Stimulated activated CD4-positive, alpha-beta T cell treated with anti-CD3 and anti-CD28 coated beads, TNF-alpha, amount 100 ng/mL, for 4 hours (primary cell): ENCODE data around the gene SHISA7.

Experiments used
- DNase-seq, 3 experiments: peaks; one replicate each; pipeline ENCODE4 v3.0.0-alpha.2; 2020; ENCODE audit warnings: low read depth in 3 of 3

SHISA7 gene

DNA sequence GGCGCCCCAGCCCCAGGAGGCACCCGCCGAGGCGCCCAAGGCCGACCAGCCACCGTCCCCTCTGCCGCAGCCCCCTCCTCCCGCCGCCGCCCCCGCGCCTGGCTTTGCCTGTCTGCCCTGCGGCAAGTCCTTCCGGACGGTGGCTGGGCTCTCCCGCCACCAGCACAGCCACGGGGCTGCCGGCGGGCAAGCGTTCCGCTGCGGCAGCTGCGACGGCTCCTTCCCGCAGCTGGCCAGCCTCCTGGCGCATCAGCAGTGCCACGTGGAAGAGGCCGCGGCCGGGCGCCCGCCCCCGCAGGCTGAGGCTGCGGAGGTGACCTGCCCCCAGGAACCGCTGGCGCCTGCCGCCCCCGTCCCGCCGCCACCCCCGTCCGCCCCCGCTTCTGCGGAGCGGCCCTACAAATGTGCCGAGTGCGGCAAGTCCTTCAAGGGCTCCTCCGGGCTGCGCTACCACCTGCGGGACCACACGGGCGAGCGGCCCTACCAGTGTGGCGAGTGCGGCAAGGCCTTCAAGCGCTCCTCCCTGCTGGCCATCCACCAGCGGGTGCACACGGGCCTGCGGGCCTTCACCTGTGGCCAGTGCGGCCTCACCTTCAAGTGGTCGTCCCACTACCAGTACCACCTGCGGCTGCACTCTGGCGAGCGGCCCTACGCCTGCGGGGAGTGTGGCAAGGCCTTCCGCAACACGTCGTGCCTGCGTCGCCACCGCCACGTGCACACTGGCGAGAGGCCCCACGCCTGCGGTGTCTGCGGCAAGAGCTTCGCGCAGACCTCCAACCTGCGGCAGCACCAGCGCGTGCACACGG is 39.3 kb upstream of the SHISA7 start:
- DNase-seq: no peak

DNA sequence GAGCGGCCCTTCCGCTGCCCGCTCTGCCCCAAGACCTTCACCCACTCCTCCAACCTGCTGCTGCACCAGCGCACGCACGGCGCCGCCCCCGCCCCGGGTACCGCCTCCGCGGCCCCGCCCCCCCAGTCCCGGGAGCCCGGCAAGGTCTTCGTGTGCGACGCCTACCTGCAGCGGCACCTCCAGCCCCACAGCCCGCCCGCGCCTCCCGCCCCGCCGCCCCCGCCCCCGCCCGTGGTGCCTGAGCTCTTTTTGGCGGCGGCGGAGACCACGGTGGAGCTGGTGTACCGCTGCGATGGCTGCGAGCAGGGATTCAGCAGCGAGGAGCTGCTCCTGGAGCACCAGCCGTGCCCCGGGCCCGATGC is 38.7 kb upstream of the SHISA7 start:
- no peak for DNase-seq

DNA sequence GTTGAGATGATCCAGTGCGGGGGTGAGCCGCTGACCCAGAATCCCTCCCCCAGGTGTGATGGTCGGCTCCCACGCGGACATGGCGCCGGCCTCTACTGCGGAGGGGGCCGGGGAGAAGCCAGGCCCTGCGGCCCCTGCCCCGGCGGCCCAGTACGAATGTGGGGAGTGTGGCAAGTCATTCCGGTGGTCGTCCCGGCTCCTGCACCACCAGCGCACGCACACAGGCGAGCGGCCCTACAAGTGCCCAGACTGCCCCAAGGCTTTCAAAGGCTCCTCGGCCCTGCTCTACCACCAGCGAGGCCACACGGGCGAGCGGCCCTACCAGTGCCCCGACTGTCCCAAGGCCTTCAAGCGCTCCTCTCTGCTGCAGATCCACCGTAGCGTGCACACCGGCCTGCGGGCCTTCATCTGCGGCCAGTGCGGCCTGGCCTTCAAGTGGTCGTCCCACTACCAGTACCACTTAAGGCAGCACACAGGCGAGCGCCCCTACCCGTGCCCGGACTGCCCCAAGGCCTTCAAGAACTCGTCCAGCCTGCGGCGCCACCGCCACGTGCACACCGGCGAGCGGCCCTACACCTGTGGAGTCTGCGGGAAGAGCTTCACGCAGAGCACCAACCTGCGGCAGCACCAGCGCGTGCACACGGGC is 38.2 kb upstream of the SHISA7 start:
- no peak for DNase-seq

DNA sequence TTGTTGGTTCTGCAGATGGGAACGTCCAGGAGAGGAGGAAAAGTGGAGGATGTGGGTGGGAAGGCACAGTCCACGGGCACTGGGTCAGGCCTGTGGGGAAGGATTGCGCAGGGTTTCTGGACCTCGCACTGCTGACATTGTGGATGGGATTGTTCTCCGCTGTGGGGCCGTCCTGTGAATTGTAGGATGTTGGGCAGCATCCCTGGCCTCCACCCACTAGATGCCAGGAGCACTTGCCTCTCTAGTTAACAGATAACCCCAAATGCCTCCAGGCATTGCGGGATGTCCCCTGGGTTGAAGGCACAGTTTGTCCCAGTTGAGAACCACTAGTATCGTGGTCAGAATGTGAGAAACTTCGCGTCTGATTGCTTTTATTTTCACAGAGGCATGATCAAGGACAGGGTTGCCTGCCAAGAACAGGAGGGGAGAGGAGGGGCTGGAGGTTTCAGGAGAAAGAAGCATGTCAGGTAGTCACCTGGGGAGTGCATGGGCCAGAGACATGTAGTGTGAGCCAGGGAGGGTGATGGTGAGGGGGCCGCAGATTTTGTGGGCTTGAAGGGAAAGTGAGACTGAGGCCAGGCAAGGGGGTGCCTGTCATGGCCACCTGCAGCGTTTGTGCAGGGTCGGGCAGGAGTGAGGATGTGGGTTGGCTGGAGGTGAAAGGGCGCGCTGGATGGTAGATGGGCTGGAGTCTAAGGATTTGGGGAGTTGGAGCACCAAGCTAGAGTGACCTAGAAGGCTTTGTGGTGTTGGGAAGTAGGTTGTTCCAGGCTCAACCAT is 36.5 kb upstream of the SHISA7 start:
- DNase-seq: no peak

DNA sequence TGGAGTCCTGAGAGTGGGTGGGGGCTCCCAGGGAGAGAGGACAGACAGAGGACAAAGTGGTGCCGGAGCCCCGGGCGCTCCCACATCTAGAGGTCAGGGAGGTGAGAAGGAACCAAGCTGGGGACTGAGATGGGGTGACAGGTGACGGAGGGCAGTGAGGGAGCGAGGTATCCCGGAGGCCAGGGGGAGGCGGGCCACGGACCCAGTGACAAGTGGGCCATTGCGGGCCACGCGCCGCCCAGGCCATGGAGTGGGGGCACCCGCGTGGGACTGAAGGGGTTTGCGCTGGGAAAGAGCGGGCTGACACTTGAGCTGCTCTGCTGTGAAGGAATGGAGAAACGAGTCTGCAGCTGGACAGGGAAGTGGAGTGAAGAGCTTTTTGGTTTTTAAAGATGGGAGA is 35.9 kb upstream of the SHISA7 start:
- no peak for DNase-seq

DNA sequence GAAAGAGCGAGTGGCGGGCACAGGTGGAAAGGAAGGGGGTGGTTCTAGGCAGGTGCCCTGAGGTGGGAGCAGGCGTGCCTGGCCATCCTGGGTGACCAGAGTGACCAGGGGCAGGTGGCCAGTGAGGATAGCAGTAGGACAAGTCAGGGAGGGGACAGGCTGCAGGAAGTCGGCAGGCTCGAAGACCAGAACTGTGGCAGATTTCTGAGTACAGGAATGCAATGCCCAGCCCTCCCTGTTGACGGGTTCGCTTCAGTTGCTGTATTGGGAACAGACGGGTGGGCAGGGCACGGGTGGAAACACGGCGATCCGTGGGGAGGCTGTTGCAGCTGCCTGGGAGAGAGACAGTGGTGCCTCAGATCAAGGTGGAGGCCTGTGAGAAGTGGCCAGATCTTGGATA is 35.3 kb upstream of the SHISA7 start:
- no peak for DNase-seq

DNA sequence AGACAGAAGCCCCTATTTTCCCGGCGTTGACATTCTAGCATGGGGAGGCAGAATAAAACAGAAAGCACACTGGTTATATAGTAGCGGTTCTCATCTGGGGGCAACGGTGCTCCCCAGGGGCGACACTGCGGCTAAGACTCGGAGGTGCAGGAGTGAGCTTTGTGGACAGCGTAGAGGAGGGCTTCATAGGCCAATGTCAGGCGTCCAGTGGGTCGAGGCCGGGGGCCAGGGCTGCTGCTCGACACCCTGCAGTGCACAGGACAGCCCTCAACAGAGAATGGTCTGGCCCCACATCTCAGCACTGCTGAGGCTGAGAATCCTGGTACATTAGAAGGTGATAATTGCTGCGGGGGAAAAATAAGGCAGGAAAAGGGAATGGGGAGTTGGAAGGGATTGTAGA is 34.8 kb upstream of the SHISA7 start:
- DNase-seq: no peak

DNA sequence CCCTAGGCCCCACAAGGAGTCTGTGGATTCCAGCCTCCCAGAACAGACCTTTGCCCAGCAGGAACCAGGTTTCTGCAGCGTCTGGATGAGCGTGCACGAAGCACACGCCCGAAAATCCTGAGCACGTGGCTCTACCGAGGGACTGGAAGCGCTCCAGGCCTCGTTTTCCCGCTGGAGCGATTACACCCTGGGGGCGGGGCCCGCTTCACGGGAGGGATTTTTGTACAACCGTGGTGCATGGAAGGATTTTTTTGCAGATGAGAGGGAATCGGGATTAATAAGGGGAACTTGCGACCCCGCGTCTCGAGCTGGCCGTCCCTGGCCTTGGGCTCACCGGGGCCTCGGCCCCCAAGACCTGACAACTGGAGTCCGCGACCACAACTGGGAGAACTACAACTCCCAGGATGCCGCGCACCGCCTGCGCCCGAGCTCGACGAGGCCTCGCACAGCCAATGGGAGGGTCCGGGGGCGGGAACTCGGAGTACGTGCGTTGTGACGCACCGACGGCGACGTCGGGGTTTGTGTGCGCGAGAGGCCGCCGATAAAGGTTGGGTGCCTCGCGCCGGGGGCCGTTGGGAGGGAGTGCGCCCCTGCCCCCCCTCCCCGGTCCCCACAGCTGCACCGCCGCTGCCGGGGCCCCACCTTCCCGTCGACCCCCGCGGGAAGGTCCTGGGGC is 33.1 kb upstream of the SHISA7 start, which contains the start of gene ZNF628:
Gene ZNF628 (plus strand): TSS at position 518 of the 676 bp plus-strand sequence. CDS start 3,294 bp downstream, outside the sequence.
- DNase-seq: peak; percentile 95 to 96 (median 96)

DNA sequence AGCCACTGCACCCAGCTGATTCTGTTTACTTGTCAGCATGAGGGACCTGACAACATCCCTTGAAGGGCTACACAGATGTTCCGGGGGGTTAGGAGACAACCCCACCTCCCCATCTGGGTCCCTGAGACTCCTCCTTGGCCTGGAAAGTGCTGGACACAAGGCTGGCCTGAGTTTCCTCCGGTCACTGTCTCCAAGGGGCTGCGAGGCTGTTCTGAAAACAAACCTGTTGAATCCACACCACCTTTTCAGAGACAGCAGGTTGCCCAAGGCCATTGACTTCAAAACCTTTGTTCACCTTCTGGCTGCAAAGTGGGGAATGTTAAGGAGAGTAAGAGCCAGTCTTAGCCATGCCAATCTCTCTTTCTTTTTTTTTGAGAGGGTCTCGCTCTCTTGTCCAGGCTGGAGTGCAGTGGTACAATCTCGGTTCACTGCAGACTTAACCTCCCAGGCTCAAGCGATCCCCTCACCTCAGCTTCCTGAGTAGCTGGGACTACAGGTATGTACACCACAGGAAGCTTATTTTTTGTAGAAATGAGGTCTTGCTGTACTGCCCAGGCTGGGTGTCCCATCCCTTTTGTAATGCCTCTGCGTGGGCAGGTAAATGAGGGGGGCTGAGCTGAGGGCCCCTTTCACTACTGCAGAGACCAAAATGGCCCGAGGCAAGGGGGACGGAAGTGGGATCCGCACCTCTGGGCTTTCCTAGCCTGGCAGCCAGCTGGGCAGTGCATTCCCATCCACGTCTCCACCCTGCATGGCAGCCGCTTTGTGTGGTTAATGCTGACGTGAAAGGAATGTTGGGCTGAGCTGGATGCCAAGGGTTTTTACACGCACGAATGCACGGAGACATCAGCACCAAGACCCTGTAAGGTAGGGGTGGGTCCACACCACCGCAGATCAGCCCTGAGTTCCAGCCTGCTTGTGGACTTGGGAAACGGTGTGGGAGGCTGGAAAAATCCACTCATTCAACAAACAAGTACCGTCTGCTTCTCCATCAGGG is 31.5 kb upstream of the SHISA7 start:
- no peak for DNase-seq

DNA sequence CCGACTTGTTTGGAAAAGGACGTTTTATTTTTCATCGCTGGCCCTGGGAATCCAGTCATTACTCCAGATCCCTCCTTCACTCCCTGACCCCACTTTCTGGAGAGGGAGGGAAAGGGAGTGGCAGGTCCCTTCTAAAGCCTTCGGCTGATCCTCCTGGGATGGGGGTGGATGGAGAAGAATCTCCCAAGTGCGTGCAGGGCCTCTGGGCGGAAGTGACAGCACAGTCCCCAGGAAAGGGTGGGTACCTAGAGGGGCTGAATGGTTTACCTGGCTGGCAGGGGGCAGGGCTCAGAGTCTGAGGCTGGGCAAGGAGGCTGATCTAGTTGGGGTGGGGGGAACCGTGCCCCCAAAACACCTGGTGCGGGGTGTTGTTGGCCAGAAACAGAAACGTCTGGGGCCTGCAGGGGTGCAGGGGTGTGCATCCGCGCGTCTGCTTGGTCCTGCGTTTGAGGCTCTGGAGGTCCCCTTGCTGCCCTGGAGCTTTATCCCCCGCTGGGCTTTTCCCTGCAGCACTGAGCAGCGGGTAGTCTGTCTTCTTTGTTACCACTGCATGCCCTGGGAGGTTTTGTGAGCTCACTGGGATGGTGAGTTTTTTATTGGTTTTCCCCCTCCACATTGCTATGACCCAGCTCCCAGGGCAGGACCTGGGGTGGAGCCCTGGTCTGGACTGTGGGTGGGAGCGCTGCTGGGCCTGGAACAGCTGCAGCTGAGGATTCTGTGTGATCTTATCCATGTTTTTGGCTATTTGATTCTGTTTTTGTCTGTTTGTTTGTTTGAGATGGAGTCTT is 30.3 kb upstream of the SHISA7 start:
- no peak for DNase-seq

DNA sequence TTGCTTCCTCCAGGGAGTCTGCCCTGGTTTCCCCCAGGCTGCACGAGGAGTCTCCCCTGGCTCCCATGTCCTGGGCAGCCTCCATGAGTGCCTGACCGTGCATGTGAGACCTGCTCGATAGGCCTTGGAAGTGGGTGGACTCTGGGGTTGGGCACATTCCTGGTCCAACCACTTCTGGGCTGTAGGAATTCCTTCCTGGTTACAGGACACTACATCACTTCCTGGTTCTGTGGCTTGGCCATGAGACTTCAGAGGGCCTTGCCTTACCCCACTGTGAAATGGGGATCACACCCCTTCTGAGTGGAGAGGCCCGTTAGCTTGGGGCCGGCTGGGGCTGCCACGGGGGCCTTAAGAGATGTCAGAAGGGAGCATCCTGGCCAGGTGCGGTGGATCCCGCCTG is 29.4 kb upstream of the SHISA7 start:
- DNase-seq: no peak

DNA sequence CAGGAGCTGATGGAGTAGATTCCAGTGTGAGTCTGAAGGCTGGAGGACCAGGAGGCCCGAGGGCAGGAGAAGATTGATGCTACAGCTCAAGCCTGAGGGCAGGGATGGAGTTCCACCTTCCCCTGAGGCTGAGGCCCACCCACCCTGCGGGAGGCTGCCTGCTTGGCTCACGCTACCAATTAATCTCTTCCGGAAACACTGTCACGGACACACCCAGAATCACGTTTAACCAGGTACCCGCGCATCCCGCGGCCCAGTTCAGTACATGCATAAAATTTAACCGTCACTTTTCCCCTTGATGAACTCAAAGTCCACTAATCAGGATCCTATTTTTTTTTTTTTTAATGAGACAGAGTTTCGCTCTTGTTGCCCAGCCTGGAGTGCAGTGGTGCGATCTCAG is 28.2 kb upstream of the SHISA7 start:
- no peak for DNase-seq

DNA sequence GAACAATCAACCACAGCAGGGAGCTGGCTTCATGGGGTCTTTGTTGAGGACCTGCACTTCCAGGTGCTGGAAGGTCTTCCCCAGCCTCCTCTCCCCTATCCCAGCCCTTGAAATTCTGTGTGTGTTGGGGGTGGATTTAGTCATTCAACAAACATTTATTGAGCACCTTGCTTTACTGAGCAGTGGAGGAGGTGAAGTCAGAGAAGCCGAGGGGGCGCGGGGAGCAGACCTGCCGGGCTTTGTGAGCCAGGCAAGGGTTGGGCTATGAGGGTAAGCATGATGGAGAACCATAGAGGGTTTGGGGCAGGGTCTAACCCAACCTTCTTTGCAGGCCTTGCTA is 24.9 kb upstream of the SHISA7 start:
- no peak for DNase-seq

DNA sequence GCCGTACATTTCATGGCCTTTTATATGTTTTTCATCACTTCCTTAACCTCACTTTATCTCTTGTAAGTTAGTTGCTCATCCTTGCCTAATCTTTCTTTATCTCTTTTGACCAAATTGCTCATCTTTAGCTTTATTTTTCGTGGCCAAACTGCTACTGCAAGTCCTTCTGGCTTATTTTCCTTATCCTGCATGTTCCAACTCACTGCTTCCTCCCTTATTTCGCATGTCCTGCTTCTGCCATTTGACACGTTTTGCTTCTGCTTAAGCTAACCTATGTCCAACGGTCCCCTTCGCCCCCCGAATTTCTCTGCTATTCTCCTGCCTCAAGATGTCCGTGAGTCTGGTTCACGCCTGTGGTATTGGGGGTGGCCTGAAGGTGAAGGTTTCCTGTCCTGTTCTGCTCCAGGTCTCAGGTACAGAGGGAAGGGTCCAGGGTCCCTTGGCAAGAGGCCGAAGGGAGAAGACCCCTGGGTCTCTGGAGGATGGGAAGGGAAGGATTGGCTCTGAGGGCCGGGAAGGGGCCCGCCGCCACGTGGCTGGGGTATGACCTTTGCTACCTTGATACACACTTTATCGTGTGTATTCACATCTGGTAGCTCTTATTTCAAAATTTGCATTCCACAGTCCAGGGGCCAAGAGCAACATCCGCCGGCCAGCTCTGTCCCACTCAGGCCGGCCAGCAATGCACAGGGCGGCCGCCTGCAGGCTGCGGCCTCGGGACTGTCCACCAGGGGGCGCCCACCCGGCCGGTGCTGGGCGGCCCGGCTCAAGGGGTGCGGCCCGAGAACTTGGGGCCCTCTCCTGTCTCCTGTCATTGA is 24.3 kb upstream of the SHISA7 start:
- peak; percentile 31 to 56 (median 42) for DNase-seq

DNA sequence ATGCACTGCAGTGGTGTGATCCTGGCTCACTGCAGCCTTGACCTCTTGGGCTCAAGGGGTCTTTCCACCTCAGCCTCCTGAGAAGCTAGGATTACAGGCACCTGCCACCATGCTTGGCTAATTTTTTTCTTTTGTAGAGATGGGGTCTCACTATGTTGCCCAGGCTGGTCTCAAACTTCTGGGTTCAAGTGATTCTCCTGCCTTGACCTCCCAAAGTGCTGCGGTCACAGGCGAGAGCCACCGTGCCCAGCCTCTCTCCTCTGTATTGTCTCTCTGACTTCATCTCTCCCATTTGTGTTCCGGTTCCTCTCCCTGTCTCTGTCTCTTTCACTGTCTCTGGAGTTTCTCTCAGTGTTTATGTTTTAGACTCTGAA is 23.1 kb upstream of the SHISA7 start:
- no peak for DNase-seq

DNA sequence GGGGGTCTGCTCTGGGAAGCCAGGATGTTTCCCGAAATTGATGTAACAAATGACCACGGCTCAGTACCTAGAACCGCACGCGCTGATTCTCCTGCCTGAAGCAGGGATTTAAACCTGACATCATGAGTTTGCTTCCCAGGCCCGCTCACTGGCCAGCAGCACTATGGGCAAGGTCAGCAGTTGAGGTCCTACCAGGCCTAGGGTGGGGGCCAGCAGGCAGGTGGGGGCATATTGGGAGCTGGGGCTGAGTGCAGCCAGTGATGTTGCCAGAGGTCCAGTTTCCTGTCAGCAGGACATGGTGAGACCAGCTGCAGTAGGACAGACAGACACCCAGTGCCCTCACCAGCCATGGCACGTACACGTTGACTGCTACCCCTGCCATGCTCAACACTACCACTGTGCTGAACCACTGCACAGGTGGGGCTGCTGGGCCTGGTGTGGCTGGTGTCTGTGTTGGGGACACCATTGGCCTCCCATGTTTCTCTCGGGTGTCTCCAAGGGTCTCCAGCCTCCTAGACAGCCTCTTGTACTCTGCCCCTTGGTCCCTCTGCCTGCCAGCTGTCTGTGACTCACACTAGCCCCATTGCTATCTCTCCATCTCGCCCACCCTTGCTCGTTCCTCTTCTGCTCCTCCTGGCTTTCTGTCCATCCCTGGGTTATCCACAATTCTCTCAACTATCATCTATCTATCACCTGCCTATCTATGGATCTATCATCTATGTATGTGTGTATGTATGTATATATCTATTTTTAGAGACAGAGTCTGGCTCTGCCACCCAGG is 22.6 kb upstream of the SHISA7 start:
- DNase-seq: no peak

DNA sequence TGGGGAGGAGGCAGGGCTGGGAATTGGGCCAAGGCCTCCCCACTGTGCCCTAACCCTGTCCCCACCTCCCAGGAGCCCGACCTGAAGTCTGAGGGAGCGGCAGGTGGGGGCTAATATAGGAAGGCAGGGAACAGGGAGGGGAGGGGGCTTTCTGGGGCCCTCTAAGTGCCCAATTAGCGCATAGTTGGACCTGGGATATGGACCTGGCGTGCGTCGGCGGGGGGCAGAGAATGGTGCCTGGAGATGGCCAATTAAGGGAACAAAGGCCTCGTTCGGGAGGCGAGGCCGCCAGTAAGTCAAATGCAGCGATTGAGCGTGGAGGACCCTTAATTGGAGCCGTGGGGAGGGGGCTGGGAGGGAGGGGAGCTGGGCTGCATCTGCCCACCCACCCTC is 21.6 kb upstream of the SHISA7 start, which contains the start of gene C19orf85:
Gene C19orf85 (minus strand): TSS at position 90 of the 393 bp plus-strand sequence. CDS start 197 bp downstream, outside the sequence.
- DNase-seq: no peak

DNA sequence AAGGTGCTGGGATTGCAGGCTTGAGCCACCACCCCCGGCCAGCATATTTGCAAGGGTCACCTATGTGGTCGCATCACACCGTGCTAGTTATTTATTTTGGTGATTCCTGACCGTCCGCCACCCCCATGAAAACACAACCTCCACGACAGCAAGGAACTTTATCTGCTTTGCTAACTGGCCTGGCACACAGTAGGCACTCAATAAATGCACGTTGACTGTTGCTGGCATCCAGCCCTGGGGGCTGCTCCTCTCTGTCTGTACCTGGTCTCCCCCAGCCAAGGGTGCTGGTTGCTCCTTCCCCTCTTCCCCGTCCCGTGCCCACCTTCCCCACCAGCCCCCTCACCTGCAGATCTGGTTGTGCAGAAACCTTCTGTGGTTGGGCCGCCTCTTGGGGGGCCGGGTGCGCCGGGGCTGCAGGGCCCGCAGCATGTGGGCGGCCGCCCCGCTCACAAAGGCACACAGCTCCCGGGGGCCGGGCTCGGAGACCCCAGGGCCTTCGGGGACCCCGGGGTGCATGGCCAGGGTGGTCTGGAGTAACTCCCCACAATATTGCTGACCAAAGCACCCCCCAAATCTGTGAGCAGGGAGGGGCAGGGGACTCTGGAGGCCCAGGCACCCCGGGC is 21.1 kb upstream of the SHISA7 start:
- DNase-seq: no peak
